ENCODE results near the gene MYO3B.

GRCh38 chr2:170206246-170206645 lies 28.3 kb downstream of the MYO3B start:
- no peak for TF ChIP-seq CTCF (IDR thresholded peaks at IDR 0.05; ENCODE audit: borderline replicate concordance, extremely low read depth, low read length, poor library complexity, severe bottlenecking)
- TF ChIP-seq EZH2 (IDR thresholded peaks at IDR 0.05; ENCODE audit: borderline replicate concordance, low read depth, low read length, severe bottlenecking) = no peak

All from DND-41 (cell line).